GM18861 (cell line): Measurements from ENCODE around the gene XYLT1.
"Not testable (repeated sequence)": the region's sequence is repeated elsewhere in the genome, so short reads cannot be mapped to it uniquely, and the experiment has no call there.

ENCODE experiments used
- ATAC-seq: cut with Tn5 transposase; IDR thresholded peaks from one replicate; pipeline ENCODE4 v1.9.1; 2021; ENCODE audit not compliant: unreplicated experiment

Gene XYLT1, protein sequence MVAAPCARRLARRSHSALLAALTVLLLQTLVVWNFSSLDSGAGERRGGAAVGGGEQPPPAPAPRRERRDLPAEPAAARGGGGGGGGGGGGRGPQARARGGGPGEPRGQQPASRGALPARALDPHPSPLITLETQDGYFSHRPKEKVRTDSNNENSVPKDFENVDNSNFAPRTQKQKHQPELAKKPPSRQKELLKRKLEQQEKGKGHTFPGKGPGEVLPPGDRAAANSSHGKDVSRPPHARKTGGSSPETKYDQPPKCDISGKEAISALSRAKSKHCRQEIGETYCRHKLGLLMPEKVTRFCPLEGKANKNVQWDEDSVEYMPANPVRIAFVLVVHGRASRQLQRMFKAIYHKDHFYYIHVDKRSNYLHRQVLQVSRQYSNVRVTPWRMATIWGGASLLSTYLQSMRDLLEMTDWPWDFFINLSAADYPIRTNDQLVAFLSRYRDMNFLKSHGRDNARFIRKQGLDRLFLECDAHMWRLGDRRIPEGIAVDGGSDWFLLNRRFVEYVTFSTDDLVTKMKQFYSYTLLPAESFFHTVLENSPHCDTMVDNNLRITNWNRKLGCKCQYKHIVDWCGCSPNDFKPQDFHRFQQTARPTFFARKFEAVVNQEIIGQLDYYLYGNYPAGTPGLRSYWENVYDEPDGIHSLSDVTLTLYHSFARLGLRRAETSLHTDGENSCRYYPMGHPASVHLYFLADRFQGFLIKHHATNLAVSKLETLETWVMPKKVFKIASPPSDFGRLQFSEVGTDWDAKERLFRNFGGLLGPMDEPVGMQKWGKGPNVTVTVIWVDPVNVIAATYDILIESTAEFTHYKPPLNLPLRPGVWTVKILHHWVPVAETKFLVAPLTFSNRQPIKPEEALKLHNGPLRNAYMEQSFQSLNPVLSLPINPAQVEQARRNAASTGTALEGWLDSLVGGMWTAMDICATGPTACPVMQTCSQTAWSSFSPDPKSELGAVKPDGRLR

DNA sequence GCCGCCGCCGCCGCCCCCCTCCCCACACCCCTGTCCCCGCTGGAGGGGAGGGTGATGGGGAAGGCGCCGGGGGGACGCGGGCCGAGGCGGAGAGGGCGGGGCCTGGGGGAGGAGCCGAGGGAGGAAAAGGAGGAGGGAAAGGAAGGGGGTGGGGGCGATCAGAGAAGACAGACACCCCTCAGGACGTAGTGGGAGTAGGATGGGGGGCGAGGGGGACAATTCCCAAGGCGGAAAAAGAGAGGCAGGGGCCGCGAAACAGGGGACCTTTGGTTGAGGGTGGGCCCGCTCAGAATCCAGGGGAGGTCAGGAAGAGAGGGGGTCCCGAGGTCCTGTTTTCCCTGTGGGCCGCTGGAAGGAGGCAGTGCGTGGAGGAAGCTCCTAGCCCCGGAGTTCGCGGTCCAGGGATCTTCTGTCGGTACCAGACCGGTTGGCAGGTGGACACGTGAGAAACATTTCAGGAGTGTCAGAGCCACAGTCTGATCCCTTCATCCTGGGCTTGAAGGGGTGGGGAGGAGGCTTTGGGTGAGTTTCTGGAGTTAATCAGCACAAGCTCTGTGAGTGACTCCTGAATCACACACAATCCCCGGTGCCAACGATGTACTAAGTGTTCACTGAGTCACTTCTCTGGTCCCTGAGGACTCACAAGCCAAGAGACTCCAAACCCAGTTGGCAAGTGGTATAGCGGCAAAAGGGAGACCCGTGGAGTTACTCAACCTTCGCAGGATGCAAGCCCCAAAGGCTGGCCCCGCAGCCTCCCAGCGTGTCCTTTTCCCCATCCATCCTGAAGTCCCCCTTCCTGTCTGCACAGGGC lies at the start of gene XYLT1:
Gene XYLT1, minus strand, starts transcription at position 53 of the 811 bp plus-strand sequence. CDS start 164 bp downstream, outside the sequence.
- no peak for ATAC-seq

GRCh38 chr16:17520111-17520510 lies 49.4 kb upstream of the XYLT1 start:
- no peak for ATAC-seq

- ATAC-seq, result no peak
Measured at GRCh38 chr16:17519101-17519955, 48.6 kb upstream of the XYLT1 start.

- ATAC-seq, result no peak
Measured at GRCh38 chr16:17518441-17518840, 47.7 kb upstream of the XYLT1 start.

- ATAC-seq, result no peak
Measured at GRCh38 chr16:17515421-17516210, 44.9 kb upstream of the XYLT1 start.

GRCh38 chr16:17512636-17513220 lies 42.0 kb upstream of the XYLT1 start:
- no peak for ATAC-seq

DNA sequence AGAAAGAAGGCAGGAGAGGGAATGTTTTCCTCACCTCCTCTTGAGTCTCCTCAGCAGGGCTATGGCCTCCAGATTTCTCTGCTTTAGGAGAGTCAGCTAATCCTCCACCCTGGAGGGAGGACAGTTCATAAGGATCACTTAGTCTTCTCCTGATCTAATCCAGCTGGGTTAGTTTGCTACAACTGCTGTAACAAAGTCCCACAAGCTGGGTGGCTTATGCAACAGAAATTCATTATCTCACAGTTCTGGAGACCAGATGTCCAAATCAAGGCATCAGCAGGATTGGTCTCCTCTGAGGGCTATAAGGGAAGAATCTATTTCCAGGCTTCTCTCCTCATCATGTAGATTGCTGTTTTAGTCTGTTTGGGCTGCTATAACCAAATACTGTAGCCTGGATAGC lies 40.6 kb upstream of the XYLT1 start:
- ATAC-seq, result no peak

GRCh38 chr16:17510567-17510966 lies 39.8 kb upstream of the XYLT1 start:
- ATAC-seq, result no peak

DNA sequence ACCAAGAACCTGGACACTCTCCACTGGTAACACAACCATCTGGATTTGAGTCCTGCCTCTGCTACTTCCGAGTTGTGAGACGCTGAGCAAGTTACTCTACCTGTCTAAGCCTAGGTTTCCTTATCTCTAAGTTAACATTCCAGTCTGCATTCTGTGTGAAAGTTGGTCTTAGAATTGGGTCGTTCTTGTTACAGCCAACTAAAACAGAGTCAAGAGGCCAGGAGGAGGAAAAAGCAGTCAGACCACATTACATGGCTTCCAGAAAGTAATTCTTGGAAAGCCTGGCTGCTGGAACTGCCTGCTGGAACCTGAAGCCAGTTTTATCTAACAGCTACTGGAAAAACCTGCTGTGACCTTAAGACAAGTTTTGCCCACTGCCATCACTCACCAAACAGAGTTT lies 38.4 kb upstream of the XYLT1 start:
- ATAC-seq, result no peak

DNA sequence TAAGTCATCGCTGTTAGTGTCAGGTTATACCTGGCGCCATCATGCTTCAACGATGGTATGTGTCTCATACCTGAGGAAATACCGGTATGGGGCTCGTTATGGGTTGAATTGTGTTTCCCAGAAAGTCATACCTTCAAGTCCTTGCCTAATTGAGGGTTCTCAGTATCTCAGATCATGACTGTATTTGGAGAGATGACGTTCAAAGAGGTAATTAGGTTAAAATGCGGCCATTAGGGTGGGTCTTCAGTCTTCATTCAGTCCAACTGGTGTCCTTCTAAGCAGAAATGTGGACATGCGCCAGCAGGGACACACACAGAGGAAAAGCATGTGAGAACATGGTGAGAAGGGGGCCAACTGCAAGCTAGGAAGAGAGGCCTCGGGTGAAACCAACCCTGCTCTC lies 37.5 kb upstream of the XYLT1 start:
- no peak for ATAC-seq

- ATAC-seq, result not testable (repeated sequence)
Measured at GRCh38 chr16:17507516-17507915, 36.8 kb upstream of the XYLT1 start.

GRCh38 chr16:17505828-17506227 lies 35.1 kb upstream of the XYLT1 start:
- ATAC-seq, result not testable (repeated sequence)

DNA sequence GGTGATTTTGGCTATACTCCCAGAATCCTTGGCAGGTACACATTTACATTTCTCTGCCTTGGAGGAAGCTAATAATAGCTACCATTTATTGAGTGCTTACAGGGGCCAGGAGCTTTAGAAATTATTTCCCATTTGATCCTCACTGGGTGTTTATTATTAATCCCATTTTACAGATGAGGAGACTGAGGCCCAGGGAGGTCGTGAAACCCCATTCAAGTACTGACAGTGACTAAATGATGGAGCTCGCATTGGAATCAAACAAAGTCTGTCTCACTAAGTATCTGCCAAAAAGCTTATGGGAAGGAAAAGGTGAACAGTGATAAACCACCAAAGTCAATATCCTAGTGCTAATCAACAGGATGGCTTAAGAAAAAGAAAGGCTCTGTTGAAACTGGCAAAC lies 33.3 kb upstream of the XYLT1 start:
- no peak for ATAC-seq

DNA sequence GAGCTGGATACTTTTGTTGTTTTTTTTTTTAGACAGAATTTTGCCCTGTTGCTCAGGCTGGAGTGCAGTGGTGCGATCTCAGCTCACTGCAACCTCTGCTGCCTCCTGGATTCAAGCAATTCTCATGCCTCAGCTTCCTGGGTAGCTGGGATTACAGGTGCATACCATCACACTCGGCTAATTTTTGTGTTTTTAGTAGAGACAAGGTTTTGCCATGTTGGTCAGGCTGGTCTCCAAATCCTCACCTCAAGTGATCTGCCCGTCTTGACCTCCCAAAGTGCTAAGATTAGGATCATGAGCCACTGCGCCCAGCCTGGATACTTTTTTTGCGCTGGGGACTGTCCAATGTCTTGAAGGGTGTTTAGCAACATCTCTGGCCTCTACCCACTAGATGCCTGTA lies 32.6 kb upstream of the XYLT1 start:
- no peak for ATAC-seq

DNA sequence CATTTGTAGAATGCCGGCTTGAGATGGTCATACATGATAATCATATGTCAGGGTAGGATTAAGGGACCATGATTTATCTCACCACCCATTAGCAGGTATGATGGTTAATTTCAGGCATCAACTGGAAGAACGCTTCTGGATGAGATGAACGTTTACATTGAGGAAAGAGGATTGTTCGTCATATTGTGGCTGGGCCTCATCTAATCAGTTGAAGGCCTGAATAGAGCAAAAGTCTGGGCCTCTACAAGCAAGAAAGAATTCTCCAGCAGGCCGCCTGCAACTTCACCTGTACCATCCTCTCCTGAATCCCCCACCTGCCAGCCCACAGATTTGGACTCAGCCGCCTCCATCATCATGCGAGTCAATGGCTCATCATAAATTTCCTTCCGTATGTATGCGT lies 30.6 kb upstream of the XYLT1 start:
- no peak for ATAC-seq

- no peak for ATAC-seq
Measured at GRCh38 chr16:17499223-17499902, 28.6 kb upstream of the XYLT1 start.

GRCh38 chr16:17497648-17498047 lies 26.9 kb upstream of the XYLT1 start:
- ATAC-seq, result no peak

GRCh38 chr16:17496891-17497290 lies 26.1 kb upstream of the XYLT1 start:
- ATAC-seq, result no peak
